CD8-positive, alpha-beta memory T cell (primary cell): ENCODE results near the gene CCDC15. TPM values are rescaled to one million over a fixed set of nuclear protein-coding genes. Genes with fewer than 3 reads are reported as not detected.
A peak's percentile ranks its signal among the peaks of the same experiment; 100 is the strongest.

Experiments
- CTCF ChIA-PET: fragments of 350-600 bp; sonication (Branson Sonifier 250); formaldehyde crosslinking; loops from one replicate; lab custom pipeline; 2021; ENCODE audit warnings: antibody characterized with exemption; lab: Charles Lee
- POLR2A ChIA-PET: fragments of 350-600 bp; sonication (Branson Sonifier 250); formaldehyde crosslinking; loops from one replicate; lab custom pipeline; 2021; ENCODE audit warnings: antibody characterized with exemption; lab: Charles Lee
- DNase-seq, 5 donors: peaks; one replicate each; pipeline versions ENCODE4 v3.0.0 to v3.0.0-alpha.2; 2020 to 2022; ENCODE audit warnings: mixed read lengths in 1 of 5
- H3K27ac ChIP-seq: one replicate; pipeline ENCODE4 v1.7.0; 2013; ENCODE audit warnings: low read depth, mild to moderate bottlenecking, low read length, moderate library complexity
- H3K27me3 ChIP-seq: 2 replicates; pipeline ENCODE4 v1.7.0; 2013; ENCODE audit warnings: low read length, mild to moderate bottlenecking; ENCODE audit not compliant: insufficient read depth, poor library complexity, severe bottlenecking
- H3K36me3 ChIP-seq: 2 replicates; pipeline ENCODE4 v1.7.0; 2013; ENCODE audit warnings: mild to moderate bottlenecking, low read length, moderate library complexity; ENCODE audit not compliant: insufficient read depth
- H3K4me1 ChIP-seq: 2 replicates; pipeline ENCODE4 v1.7.0; 2013; ENCODE audit warnings: mild to moderate bottlenecking, low read length, moderate library complexity; ENCODE audit not compliant: insufficient read depth
- H3K4me3 ChIP-seq: 2 replicates; pipeline ENCODE4 v1.7.0; 2013; ENCODE audit warnings: mild to moderate bottlenecking, low read length
- H3K9me3 ChIP-seq: 2 replicates; pipeline ENCODE4 v1.7.0; 2013; ENCODE audit warnings: mild to moderate bottlenecking, low read length
- H3K27ac Mint-ChIP-seq, 8 donors: one replicate each; pipeline ENCODE4 v1.8.0; 2020 to 2021; ENCODE audit warnings: mixed read lengths in 8 of 8, mild to moderate bottlenecking in 6 of 8, inconsistent platforms in 3 of 8, moderate library complexity in 3 of 8
- H3K27me3 Mint-ChIP-seq, 2 donors: one replicate each; pipeline ENCODE4 v1.8.0; 2020 to 2021; ENCODE audit warnings: mixed read lengths in 2 of 2, mild to moderate bottlenecking in 1 of 2, moderate library complexity in 1 of 2
- H3K36me3 Mint-ChIP-seq, 3 donors: one replicate each; pipeline ENCODE4 v1.8.0; 2020 to 2021; ENCODE audit warnings: mixed read lengths in 3 of 3, inconsistent platforms in 1 of 3, mild to moderate bottlenecking in 1 of 3
- H3K4me1 Mint-ChIP-seq, 3 donors: one replicate each; pipeline ENCODE4 v1.8.0; 2020 to 2021; ENCODE audit warnings: mixed read lengths in 3 of 3, inconsistent platforms in 1 of 3, mild to moderate bottlenecking in 1 of 3
- H3K4me3 Mint-ChIP-seq, 7 donors: one replicate each; pipeline ENCODE4 v1.8.0; 2020 to 2021; ENCODE audit warnings: mixed read lengths in 7 of 7, mild to moderate bottlenecking in 6 of 7, moderate library complexity in 4 of 7, inconsistent platforms in 2 of 7
- H3K9me3 Mint-ChIP-seq, 5 donors: one replicate each; pipeline ENCODE4 v1.8.0; 2020 to 2022; ENCODE audit warnings: mixed read lengths in 5 of 5, mild to moderate bottlenecking in 3 of 5, moderate library complexity in 2 of 5, inconsistent platforms in 1 of 5
- polyA plus RNA-seq: library from polyadenylated mRNA; unstranded; fragments of 300-500 nt; fragmentation: Illumina TruSeq; gene quantifications from one replicate; pipeline ENCODE4 v1.2.3, GENCODE V29; 2021
- total RNA-seq, 2 experiments: library from RNA; stranded (reverse); gene quantifications; one replicate each; pipeline ENCODE4 v1.2.3, GENCODE V29; 2021

The CCDC15 gene
- total and polyA plus RNA-seq, 3 experiments from 2014 or later = 1.6 to 3.7 (median 3.6) TPM

- Mint-ChIP-seq H3K4me3 (peak overlapping the region; percentile 77 to 89 (median 82)), H3K27ac (peak overlapping the region in 2 of 8 donors; percentile 67 to 77), H3K27me3 (peaks cover 0 to 9% of the 10 kb centered on the region in 2 donors), H3K9me3 (peaks cover 0 to 1% (median 0%) of the 10 kb centered on the region in 5 donors), H3K4me1 (peaks cover 17 to 22% (median 21%) of the 10 kb centered on the region in 3 donors), H3K36me3 (no peaks in the 10 kb centered on the region)
- DNase-seq = no peak
- ChIA-PET POLR2A (interaction anchor here (0.6 to 1.6 kb wide), 3 partner anchors 33 to 298 kb away, joined by 3 to 7 read pairs (median 3); partner anchors contain the start of gene CCDC15), CTCF (interaction anchor here (0.8 to 2.9 kb wide), 4 partner anchors 9 to 193 kb away, joined by 3 to 21 read pairs (median 4); no protein-coding TSS in a partner anchor)
- H3K27ac ChIP-seq = no peak overlapping the region
- H3K36me3 ChIP-seq = no peaks in the 10 kb centered on the region
- H3K4me1 ChIP-seq = peaks cover 29% of the 10 kb centered on the region
- peak overlapping the region; percentile 33 for H3K4me3 ChIP-seq
- no peaks in the 10 kb centered on the region for H3K27me3 ChIP-seq
- H3K9me3 ChIP-seq = no peaks in the 10 kb centered on the region
These were observed 33.6 kb upstream of the CCDC15 start for GRCh38 chr11:124920356-124920755.

DNA sequence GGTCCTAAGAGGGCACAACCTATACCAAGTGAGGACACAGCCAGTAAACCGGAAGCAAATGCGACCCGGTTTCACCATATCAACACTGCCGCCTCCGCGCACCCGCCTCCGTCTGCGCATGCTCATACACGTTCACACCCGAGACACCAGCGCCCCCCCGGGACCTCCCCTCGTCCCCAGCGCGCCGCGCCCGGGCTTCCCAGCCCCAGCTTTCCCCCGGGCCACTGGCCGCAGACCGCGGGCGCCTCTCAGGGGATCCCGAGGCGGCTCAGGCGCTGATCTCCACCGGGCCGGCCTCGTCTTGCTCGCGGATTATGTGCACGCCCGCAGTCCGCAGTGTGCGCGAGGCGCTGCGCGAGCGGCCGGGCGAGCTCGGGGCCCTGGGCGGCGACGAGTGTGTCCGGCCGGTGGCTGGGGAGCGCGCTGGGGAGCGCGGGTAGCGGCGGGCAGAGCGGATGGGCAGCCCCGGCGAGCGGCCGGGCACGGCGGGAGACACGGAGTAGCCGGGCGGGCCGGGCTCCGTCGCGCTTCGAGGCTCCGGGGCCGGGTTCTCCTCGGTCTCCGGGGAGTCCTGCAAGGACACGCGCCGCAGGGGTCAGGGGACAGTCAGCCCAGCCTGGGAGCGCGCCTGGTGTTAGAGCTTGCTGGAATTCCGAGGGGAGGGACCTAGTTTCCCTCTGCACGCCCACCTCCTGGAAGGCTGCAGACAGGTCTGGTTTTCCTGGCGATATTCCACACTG is 33.0 kb upstream of the CCDC15 start:
- Mint-ChIP-seq H3K36me3 (no peaks in the 10 kb centered on the region), H3K4me3 (peak overlapping the region; percentile 77 to 89 (median 82)), H3K27ac (peak overlapping the region in 7 of 8 donors; percentile 28 to 77 (median 58)), H3K4me1 (peaks cover 17 to 22% (median 21%) of the 10 kb centered on the region in 3 donors), H3K27me3 (peaks cover 0 to 9% of the 10 kb centered on the region in 2 donors), H3K9me3 (peaks cover 0 to 1% (median 0%) of the 10 kb centered on the region in 5 donors)
- DNase-seq = peak; percentile 57 to 89 (median 77)
- H3K9me3 ChIP-seq = no peaks in the 10 kb centered on the region
- H3K4me3 ChIP-seq = peak overlapping the region; percentile 33
- CTCF ChIA-PET = interaction anchor here (1.1 to 2.9 kb wide), 2 partner anchors 10 to 44 kb away, joined by 4 to 21 read pairs; no protein-coding TSS in a partner anchor
- peaks cover 29% of the 10 kb centered on the region for H3K4me1 ChIP-seq
- H3K27me3 ChIP-seq = no peaks in the 10 kb centered on the region
- H3K36me3 ChIP-seq = no peaks in the 10 kb centered on the region
- H3K27ac ChIP-seq = no peak overlapping the region
- POLR2A ChIA-PET = interaction anchor here (0.6 to 1.6 kb wide), 2 partner anchors 33 to 299 kb away, joined by 3 to 7 read pairs; partner anchors contain the start of gene CCDC15

- Mint-ChIP-seq H3K4me3 (peak overlapping the region in 4 of 7 donors; percentile 10 to 78 (median 32)), H3K9me3 (peaks cover 0 to 1% (median 0%) of the 10 kb centered on the region in 5 donors), H3K4me1 (peaks cover 17 to 22% (median 21%) of the 10 kb centered on the region in 3 donors), H3K27ac (peak overlapping the region in 2 of 8 donors; percentile 7 to 57), H3K27me3 (peaks cover 0 to 5% of the 10 kb centered on the region in 2 donors), H3K36me3 (no peaks in the 10 kb centered on the region)
- POLR2A ChIA-PET = no interaction called here
- CTCF ChIA-PET = no interaction called here
- H3K27me3 ChIP-seq = no peaks in the 10 kb centered on the region
- H3K4me1 ChIP-seq = peaks cover 29% of the 10 kb centered on the region
- no peaks in the 10 kb centered on the region for H3K9me3 ChIP-seq
- no peak overlapping the region for H3K27ac ChIP-seq
- DNase-seq = no peak
- no peaks in the 10 kb centered on the region for H3K36me3 ChIP-seq
- no peak overlapping the region for H3K4me3 ChIP-seq
These were observed 31.2 kb upstream of the CCDC15 start for GRCh38 chr11:124922831-124923230.

DNA sequence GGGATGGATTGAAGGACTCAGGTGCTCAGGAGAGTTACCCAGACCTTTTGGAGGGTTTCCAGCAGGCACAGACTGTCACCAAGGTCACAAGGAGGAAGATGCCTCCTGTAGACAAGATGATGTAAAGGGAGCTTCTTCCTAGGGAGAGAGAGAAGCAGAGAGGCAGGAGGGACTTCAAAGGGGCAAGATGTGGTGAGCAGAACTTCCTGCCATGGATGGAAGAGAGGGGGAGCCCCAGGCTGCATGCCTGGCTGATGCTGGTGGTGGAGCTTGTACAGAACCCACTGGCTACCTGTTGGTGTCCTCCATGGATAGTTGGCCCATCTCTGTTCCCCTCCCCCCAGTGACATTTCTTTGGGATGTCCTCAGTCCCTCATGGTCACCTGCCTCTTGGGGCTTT is 30.7 kb upstream of the CCDC15 start:
- no peaks in the 10 kb centered on the region for H3K36me3 Mint-ChIP-seq
- H3K27ac Mint-ChIP-seq = peak overlapping the region in 3 of 8 donors; percentile 7 to 75 (median 57)
- Histone ChIP-seq H3K27me3 (no peaks in the 10 kb centered on the region), H3K4me3 (no peak overlapping the region), H3K4me1 (peaks cover 29% of the 10 kb centered on the region), H3K36me3 (no peaks in the 10 kb centered on the region), H3K27ac (no peak overlapping the region), H3K9me3 (no peaks in the 10 kb centered on the region)
- peaks cover 3 to 5% of the 10 kb centered on the region in 2 donors for H3K27me3 Mint-ChIP-seq
- CTCF ChIA-PET = no interaction called here
- POLR2A ChIA-PET = no interaction called here
- peak in 1 of 5 donors; percentile 38 for DNase-seq
- H3K4me3 Mint-ChIP-seq = peak overlapping the region in 3 of 7 donors; percentile 10 to 78 (median 44)
- peaks cover 17 to 22% (median 21%) of the 10 kb centered on the region in 3 donors for H3K4me1 Mint-ChIP-seq
- H3K9me3 Mint-ChIP-seq = peaks cover 0 to 1% (median 0%) of the 10 kb centered on the region in 5 donors

- ChIA-PET CTCF (no interaction called here), POLR2A (no interaction called here)
- DNase-seq = no peak
- H3K9me3 ChIP-seq = no peaks in the 10 kb centered on the region
- Mint-ChIP-seq H3K27me3 (peaks cover 0 to 3% of the 10 kb centered on the region in 2 donors), H3K27ac (no peak overlapping the region), H3K4me1 (peaks cover 0 to 12% (median 4%) of the 10 kb centered on the region in 3 donors), H3K36me3 (no peaks in the 10 kb centered on the region), H3K9me3 (no peaks in the 10 kb centered on the region), H3K4me3 (no peak overlapping the region)
- no peak overlapping the region for H3K4me3 ChIP-seq
- no peaks in the 10 kb centered on the region for H3K36me3 ChIP-seq
- no peaks in the 10 kb centered on the region for H3K27me3 ChIP-seq
- no peaks in the 10 kb centered on the region for H3K4me1 ChIP-seq
- no peak overlapping the region for H3K27ac ChIP-seq
These were observed 24.9 kb upstream of the CCDC15 start for GRCh38 chr11:124928942-124929665.

- H3K4me3 ChIP-seq = no peak overlapping the region
- Mint-ChIP-seq H3K36me3 (no peaks in the 10 kb centered on the region), H3K27ac (peak overlapping the region in 1 of 8 donors; percentile 24), H3K9me3 (no peaks in the 10 kb centered on the region), H3K4me1 (peaks cover 0 to 9% (median 4%) of the 10 kb centered on the region in 3 donors), H3K27me3 (peaks cover 0 to 5% of the 10 kb centered on the region in 2 donors), H3K4me3 (no peak overlapping the region)
- H3K4me1 ChIP-seq = no peaks in the 10 kb centered on the region
- H3K9me3 ChIP-seq = no peaks in the 10 kb centered on the region
- H3K27ac ChIP-seq = no peak overlapping the region
- POLR2A ChIA-PET = no interaction called here
- no peaks in the 10 kb centered on the region for H3K36me3 ChIP-seq
- no peaks in the 10 kb centered on the region for H3K27me3 ChIP-seq
- no peak for DNase-seq
- CTCF ChIA-PET = interaction anchor here (1.4 kb wide), 1 partner anchor 19 kb away, joined by 4 read pairs; no protein-coding TSS in a partner anchor
These were observed 23.2 kb upstream of the CCDC15 start for GRCh38 chr11:124930799-124931198.

GRCh38 chr11:124934862-124935547 is 19.0 kb upstream of the CCDC15 start:
- Mint-ChIP-seq H3K4me1 (peaks cover 0 to 9% (median 4%) of the 10 kb centered on the region in 3 donors), H3K36me3 (no peaks in the 10 kb centered on the region), H3K9me3 (no peaks in the 10 kb centered on the region), H3K4me3 (no peak overlapping the region), H3K27me3 (peaks cover 7 to 26% of the 10 kb centered on the region in 2 donors), H3K27ac (no peak overlapping the region)
- H3K4me1 ChIP-seq = no peaks in the 10 kb centered on the region
- ChIA-PET CTCF (interaction anchor here (1.2 to 1.5 kb wide), 2 partner anchors 15 to 59 kb away, joined by 3 to 6 read pairs; no protein-coding TSS in a partner anchor), POLR2A (no interaction called here)
- no peaks in the 10 kb centered on the region for H3K27me3 ChIP-seq
- no peaks in the 10 kb centered on the region for H3K9me3 ChIP-seq
- no peaks in the 10 kb centered on the region for H3K36me3 ChIP-seq
- no peak overlapping the region for H3K4me3 ChIP-seq
- H3K27ac ChIP-seq = no peak overlapping the region
- no peak for DNase-seq
